Measurements from ENCODE around the gene CFAP52. TPM values are rescaled to one million over a fixed set of nuclear protein-coding genes. Genes with fewer than 3 reads are reported as not detected.

The CFAP52 gene
- total RNA-seq, 1 experiment from 2014 or later = not detected

GRCh38 chr17:9671559-9671958, 95.1 kb downstream of the CFAP52 start (continued):
- TF ChIP-seq ZNF317 (CRISPR knock-in tag; IDR thresholded peaks at IDR 0.05; ENCODE audit: borderline replicate concordance, low read depth) (no peak), PRRX2 (CRISPR knock-in tag; IDR thresholded peaks at IDR 0.05) (no peak), ZNF512 (CRISPR knock-in tag; IDR thresholded peaks at IDR 0.05; ENCODE audit: borderline replicate concordance) (no peak)

- TF ChIP-seq NFYB (CRISPR knock-in tag; conservative IDR thresholded peaks at IDR 0.05; ENCODE audit: low read depth) (no peak), ZNF281 (CRISPR knock-in tag; IDR thresholded peaks at IDR 0.05) (no peak), AFF4 (CRISPR knock-in tag; IDR thresholded peaks at IDR 0.05; ENCODE audit: borderline replicate concordance) (no peak), SP1 (CRISPR knock-in tag; conservative IDR thresholded peaks at IDR 0.05) (no peak), ATF6 (CRISPR knock-in tag; IDR thresholded peaks at IDR 0.05) (no peak), ZNF138 (CRISPR knock-in tag; conservative IDR thresholded peaks at IDR 0.05) (no peak), CREM (CRISPR knock-in tag; IDR thresholded peaks at IDR 0.05) (no peak), ZBTB21 (CRISPR knock-in tag; IDR thresholded peaks at IDR 0.05; ENCODE audit: borderline replicate concordance) (no peak), ZNF396 (CRISPR knock-in tag; IDR thresholded peaks at IDR 0.05; ENCODE audit: borderline replicate concordance) (no peak), STAT6 (CRISPR knock-in tag; conservative IDR thresholded peaks at IDR 0.05; ENCODE audit: low read depth) (no peak), PRRX2 (CRISPR knock-in tag; IDR thresholded peaks at IDR 0.05) (no peak), ZNF416 (CRISPR knock-in tag; IDR thresholded peaks at IDR 0.05) (no peak), ARID4B (CRISPR knock-in tag; IDR thresholded peaks at IDR 0.05; ENCODE audit: borderline replicate concordance) (no peak)
- no peak for DNase-seq (ENCODE audit: low spot score)
- Mint-ChIP-seq H3K4me1 (peaks cover 33% of the 10 kb centered on the region), H3K4me3 (no peak overlapping the region), H3K27ac (no peak overlapping the region), H3K36me3 (no peaks in the 10 kb centered on the region), H3K27me3 (ENCODE audit: low read depth) (no peaks in the 10 kb centered on the region), H3K9me3 (no peaks in the 10 kb centered on the region)
- ChIA-PET CTCF (interaction anchor here (0.6 to 3.1 kb wide), 2 partner anchors 95 to 114 kb away, joined by 3 to 11 read pairs; partner anchors contain the start of gene CFAP52), POLR2A (no interaction called here)
- no peak for ATAC-seq
Observed at GRCh38 chr17:9672266-9672665, 95.8 kb downstream of the CFAP52 start.

Measured in WTC11 (cell line).